Measurements from ENCODE around the gene VAV2.

Gene VAV2

DNA sequence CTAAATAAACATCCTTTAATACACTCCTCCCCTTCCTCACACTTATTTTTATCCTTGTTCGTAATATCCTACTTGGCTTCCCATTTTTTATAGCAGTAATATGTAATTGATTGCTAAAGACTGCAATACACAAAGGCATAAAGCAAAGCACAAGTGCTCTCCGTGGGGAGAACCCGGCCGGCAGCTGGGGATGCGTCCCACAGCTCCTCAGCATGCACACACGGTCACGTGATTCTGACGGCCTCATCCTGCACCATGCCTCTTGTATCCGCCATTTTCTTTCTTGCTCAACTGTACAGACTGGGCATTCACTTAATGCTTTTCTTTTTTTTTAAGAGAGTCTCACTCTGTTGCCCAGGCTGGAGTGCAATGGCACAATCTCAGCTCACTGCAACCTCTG lies 36.0 kb upstream of the VAV2 start:
- DNase-seq (ENCODE audit: low spot score) = no peak

DNA sequence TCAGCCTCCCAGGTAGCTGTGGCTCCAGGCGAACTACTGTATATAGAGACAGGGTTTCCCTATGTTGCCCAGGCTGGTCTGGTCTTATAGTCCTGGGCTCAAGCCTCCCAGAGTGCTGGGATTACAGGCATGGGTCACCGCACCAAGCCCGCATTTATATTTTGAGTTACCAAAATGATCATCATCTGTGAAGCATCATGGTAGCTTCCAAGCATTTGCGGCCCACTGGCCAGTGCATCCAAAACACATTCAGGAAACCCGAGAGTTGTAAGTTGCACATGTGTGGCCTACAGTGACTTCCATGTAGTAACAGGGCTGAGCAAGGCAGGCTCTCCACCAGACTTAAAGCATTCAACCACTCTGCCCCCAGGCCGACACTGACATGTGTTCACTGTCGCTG lies 35.4 kb upstream of the VAV2 start:
- DNase-seq (ENCODE audit: low spot score) = no peak

DNA sequence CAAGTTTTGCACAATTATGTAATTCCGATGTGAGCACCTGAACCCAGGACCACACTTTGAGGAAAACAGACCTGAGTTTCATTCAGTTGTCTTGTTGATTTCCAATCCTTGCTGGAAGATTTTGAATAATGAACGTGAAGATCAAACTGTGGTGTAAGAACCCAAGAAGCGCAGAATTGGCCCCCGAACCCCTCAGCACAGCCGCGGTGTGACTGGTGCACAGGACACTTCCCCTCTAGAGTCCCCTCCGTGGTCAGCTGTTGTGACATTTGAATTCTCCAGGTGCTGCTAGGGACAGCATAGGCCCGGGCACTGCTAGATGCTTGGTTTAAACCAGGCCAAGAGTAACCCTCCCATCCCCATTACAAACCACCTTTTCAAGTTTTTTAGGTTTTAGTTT lies 34.9 kb upstream of the VAV2 start:
- no peak for DNase-seq (ENCODE audit: low spot score)

DNA sequence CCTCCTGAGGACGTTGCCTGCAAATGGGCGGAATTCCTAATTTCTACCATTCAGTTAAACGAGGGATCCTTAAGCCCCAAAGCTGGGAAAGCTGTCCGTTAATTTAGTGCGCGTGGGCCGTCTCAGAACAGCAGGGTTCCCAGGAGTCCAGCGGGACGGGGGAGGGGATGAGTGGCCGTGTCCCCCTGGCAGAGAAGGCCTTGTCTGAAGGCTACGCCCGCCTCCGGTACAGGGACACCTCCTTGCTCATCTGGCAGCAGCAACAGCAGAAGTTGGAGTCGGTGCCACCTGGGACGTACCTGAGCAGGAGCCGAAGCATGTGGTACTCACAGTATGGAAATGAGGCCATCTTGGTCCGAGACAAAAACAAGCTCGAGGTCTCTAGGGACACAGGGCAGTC lies 34.5 kb upstream of the VAV2 start:
- no peak for DNase-seq (ENCODE audit: low spot score)

GRCh38 chr9:134025606-134026541 lies 33.8 kb upstream of the VAV2 start:
- peak; percentile 23 for DNase-seq (ENCODE audit: low spot score)

DNA sequence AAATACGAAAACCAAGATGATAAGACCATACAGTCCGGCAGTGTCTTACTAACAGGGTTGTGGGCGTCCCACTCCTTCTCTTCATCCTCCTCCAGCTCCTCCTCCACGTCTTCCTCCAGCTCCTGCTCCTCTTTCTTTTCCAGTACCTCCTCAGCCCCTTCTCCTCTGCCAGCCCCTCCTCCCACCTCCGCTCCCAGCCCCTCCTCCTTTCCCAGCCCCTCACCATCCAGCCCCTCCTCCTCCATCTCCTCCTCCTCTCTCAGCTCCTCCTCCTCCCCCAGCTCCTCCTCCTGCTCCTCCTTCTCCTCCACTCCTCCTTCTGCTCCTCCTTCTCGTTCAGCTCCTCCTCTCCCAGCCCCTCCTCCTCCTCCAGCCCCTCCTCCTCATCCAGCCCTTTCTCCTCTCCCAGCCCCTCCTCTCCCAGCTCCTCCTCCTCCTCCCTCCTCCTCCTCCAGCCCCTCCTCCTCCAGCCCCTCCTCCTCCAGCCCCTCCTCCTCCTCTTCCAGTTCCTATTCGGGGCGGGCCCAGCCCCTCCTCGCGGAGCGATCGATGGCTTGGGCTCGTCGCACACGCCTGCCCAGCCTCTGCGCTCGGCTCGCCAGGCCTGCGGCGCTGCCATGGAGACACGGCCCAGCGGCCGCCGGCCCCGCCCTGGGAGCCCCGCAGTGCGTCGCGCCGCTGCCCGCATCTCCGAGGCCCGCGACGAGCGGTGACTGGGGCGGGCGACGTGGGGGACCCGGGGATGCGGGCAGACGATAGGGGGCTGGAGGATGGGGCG lies 32.9 kb upstream of the VAV2 start, which contains the start of gene BRD3OS:
Gene BRD3OS, plus strand, starts transcription at position 654 of the 778 bp plus-strand sequence. CDS start 1,267 bp downstream, outside the sequence.
- peak; percentile 99 for DNase-seq (ENCODE audit: low spot score)

DNA sequence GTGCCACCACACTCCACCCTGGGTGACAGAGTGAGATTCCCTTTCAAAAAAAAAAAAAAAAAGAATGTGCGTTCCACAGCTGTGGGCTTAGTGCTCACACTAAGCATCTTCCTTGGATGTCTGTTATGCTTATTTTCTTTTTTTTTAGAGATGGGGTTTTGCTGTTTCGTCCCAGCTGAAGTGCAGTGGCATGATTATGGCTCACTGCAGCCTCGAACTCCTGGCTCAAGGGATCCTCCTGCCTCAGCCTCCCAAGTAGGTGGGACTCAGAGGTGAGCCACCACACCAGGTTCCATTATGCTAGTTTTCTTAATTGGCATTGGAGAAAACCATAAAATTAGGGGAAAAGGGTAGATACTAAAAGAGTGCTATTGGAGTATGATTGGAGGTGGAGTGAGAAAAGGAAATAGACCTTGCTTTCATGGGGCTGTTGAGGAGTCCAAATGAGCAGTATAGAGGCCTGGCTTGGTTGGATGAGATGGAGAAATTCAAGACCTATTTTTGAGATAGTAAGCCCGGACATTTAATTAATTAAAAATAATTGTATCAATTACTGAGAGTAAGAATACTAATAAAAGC lies 32.2 kb upstream of the VAV2 start:
- DNase-seq (ENCODE audit: low spot score) = no peak

- DNase-seq (ENCODE audit: low spot score) = no peak
Observed at GRCh38 chr9:134014946-134015345, 22.8 kb upstream of the VAV2 start.

- DNase-seq (ENCODE audit: low spot score) = no peak
Observed at GRCh38 chr9:134011401-134011800, 19.3 kb upstream of the VAV2 start.

DNA sequence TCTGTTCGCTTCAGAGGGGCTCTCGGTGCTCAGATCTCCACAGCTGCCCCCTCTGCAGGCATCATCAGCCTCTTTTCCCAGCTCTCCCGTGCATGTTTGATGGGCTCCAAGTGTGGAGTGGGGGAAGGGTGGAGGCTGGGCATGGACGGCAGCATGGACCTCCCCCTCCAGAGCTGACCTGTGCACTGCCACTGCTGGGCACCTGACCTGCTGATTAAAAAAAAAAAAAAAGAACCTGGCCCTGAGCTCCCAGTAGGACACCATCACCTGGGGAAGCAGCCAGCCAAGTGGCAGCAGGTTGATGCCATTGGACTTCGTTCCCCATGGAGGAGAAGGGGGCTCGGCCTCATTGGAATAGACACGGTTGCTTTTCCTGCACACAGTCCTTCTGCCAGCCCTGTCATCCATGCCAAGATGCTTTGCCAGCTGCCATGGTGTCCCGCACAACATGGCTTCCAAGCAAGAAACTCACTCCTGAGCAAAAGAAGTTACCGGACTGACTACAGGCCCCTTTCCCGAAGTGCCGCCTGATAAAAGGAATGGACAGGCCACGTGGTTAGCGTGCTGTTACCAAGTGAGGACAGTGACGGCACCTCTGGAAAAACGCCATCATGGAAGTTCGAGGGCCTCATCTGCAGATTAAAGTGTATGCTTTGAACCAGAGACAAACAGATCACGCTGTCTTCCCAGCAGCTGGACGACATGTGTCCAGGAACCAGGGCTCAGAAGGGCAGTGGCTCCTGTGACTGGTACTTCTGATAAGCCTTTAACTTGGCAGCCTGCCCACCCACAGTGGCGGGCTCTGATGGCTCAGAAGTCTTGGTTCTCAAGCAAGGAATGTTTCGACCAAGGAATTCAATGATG lies 18.4 kb upstream of the VAV2 start:
- DNase-seq (ENCODE audit: low spot score) = no peak

GRCh38 chr9:134007571-134007970 lies 15.4 kb upstream of the VAV2 start:
- DNase-seq (ENCODE audit: low spot score) = no peak

DNA sequence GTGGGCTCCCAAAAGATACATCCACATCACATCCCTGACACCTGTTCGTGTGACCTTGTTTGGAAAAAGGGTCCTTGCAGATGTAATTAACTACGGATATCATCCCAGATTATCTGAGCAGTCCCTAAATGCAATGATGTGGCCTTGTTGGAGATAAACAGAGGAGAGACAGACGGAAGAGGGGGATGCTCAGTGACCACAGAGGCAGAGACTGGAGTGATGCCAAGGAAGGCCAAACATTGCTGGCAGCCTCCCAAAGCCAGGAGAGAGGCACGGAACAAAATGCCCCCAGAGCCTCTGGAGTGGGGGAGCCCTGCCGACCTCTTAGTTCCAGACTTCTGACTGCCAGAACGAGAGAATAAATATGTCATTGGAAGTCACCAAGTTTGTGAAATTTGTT lies 15.0 kb upstream of the VAV2 start:
- no peak for DNase-seq (ENCODE audit: low spot score)

- no peak for DNase-seq (ENCODE audit: low spot score)
Observed at GRCh38 chr9:134005381-134005780, 13.3 kb upstream of the VAV2 start.

- DNase-seq (ENCODE audit: low spot score) = no peak
Observed at GRCh38 chr9:134004881-134005280, 12.8 kb upstream of the VAV2 start.

DNA sequence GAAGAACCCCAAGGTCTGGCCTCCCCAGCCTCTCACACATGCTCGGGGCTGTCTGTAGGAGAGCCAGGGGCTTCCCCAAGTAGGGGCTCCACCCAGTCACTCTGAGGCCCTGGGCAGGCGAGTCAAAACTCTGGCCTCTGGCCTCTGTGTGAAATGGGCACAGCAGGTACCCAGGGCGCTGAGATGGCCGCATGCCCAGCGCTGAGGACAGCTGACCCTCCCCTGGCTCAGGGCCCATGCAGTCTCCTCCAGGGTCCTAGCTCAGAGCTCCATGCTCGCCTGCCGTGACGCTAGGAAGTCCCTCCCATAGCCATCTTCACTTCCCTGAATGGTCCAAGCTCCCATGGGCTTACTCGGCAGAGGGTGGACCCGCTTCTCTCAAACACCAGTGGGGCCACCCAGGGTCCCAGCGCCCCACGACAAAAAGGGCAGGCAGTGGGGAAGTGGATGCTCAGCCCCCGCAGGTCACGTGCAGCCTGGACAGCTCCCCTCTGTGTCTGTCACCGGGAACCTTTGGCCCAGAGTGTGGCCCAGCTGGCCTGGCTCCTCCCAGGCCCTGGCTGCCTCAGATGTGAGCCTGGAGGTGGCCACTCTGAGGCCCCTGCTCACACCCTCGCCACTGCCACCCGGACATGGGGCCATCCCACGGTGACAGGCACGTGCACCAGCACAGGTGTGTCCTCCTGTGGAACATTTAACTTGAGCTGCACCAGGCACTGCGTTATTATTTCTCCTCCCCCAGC lies 12.2 kb upstream of the VAV2 start:
- no peak for DNase-seq (ENCODE audit: low spot score)

GRCh38 chr9:134003237-134003636 lies 11.1 kb upstream of the VAV2 start:
- no peak for DNase-seq (ENCODE audit: low spot score)

DNA sequence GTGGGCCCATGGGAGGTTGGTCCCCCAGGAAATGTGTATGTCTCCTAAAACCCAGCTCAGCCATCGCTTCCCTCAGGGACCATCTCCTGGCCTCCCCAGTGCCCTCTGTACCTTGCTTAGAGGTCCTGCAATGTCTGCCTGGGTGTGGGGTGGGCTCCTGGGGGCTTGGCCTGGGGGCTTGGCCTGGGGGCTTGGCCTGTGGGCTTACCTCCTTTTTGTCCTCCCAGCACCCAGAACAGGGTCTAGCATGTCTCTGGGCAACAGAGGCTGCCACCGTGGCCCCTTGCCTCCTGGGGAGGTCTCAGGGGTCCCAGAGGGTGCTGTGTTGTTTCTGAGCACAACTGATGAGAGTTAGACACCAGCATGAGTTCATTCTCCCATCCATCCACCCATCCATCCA lies 10.7 kb upstream of the VAV2 start:
- no peak for DNase-seq (ENCODE audit: low spot score)

GRCh38 chr9:133999851-134000265 lies 7.7 kb upstream of the VAV2 start:
- DNase-seq (ENCODE audit: low spot score) = no peak

GRCh38 chr9:133998915-133999595 lies 6.9 kb upstream of the VAV2 start:
- no peak for DNase-seq (ENCODE audit: low spot score)

GRCh38 chr9:133997584-133997983 lies 5.5 kb upstream of the VAV2 start:
- DNase-seq (ENCODE audit: low spot score) = no peak

Measured in kidney capillary endothelial cell (primary cell).